H4 (cell line): ENCODE data around the gene GARIN5B. TPM values are rescaled to one million over a fixed set of nuclear protein-coding genes. Genes with fewer than 3 reads are reported as not detected.
A peak's percentile ranks its signal among the peaks of the same experiment; 100 is the strongest.

ENCODE experiments used
- DNase-seq: peaks from one replicate; pipeline ENCODE4 v3.0.0-alpha.2; 2015; ENCODE audit warnings: low spot score
- total RNA-seq: library from RNA; depleted of rRNA; stranded (reverse); fragments of >200 nt; shearing (Covaris generic); gene quantifications from 2 replicates; pipeline ENCODE4 v1.2.3, GENCODE V29; 2014

GARIN5B gene
- total RNA-seq, 1 experiment from 2014 or later, result not detected

- no peak for DNase-seq
Observed at GRCh38 chr19:55389386-55390317, 26.6 kb upstream of the GARIN5B start.

- DNase-seq, result no peak
Observed at GRCh38 chr19:55387736-55388497, 24.9 kb upstream of the GARIN5B start.

- DNase-seq, result no peak
Observed at GRCh38 chr19:55386493-55386971, 23.5 kb upstream of the GARIN5B start.

GRCh38 chr19:55385724-55386492 is 22.8 kb upstream of the GARIN5B start, which contains the start of gene RPL28:
Gene RPL28 (plus strand): TSS chr19:55385932. CDS start chr19:55386358, 426 bp downstream.
- peak; percentile 100 for DNase-seq

- DNase-seq, result peak; percentile 97
Observed at GRCh38 chr19:55384920-55385723, 22.1 kb upstream of the GARIN5B start.

DNA sequence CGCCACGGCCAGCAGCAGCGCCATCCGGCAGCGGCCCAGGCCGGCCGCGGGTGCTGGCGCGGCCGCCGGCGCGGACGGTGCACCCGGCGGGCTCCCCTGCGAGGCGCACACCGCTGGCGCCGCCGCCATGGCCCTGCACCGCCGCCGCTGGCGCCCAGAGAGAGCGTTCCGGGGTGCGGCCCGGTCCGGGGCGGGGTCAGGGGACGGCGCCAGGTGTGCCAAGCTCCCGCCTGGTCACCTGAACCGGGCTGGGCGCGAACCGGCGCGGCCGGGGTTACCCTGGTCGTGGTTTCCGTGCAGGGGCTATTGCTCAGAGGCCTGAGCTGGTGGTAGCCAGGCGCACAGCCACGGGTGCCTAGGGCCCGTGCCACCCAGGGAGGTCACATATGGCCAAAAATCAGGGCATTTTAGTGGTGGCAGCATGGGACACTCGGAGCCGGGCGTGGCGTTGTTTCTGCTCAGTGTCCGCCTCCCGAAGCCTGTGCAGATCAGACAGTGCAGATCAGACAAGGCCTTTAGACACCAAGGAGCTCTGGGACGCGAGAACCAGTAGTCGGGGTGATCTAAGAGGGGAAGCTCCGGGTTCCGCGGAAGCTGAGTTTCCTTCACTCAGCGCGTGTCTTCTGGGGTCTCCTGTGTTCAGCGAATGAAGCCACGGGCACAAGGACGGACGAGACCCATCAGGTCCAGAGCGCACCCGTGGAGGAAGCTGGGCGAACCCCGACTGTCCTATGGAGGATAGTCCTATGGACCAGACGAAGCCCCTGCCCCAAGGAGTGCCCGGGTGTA is 21.3 kb upstream of the GARIN5B start, which contains the start of gene TMEM238:
Gene TMEM238 (minus strand): TSS at position 162 of the 789 bp plus-strand sequence. CDS start 33 bp downstream, at position 129.
- no peak for DNase-seq

DNA sequence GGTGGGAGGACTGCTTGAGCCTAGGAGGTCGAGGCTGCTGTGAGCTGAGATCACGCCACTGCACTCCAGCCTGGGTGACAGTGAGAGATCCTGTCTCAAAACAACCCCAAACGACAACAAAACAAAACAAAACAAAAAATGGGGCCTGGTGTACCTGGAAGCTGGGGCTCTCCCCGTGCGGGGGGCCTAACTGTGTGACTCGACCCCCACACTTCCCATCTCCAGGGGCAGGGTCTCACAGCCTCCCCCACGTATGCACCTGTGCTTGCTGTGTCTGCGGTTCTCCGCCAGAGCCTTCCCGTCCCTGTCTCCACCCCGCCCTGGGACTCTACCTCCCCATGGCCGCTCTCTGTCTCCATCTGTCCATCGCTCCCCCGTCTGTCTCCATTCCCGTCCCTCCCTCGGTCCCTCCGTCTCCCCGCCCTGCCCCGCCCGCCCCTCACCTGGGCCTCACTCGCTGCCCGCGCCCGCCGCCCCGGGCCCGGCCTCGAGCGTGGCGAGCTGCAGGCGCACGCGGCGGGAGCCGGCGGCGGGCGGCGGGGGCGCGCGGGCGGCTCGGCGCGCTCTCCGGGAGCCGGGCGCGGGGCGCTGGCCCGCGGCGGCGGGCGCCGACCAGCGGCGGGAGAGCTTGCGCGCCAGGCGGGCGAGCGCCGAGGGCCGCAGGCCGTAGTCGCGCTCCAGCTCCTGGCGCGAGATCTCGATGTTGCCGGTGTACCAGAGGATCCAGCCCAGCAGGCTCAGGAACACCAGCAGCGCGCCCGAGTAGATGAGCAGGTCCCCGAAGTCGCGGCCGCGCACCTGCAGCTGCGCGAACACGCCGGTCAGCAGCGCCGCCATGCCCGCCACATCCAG is 20.4 kb upstream of the GARIN5B start:
- no peak for DNase-seq

- no peak for DNase-seq
Observed at GRCh38 chr19:55382522-55383054, 19.5 kb upstream of the GARIN5B start.

DNA sequence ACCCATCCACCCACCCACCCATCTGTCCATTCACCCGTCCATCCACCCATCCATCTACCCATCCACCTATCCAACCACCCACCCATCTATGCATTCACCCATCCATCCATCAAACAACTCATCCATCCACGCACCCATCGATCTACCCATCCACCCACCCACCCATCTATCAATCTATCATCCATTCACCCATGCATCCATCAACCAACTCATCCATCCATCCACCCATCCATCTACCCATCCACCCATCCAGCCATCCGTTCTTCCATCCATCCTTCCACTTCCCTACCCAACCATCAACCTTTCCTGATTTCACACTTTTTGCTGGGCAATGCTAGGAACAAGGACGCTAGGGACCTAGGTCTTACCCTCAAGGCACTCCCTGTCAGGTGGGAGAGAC is 19.0 kb upstream of the GARIN5B start:
- DNase-seq, result no peak

GRCh38 chr19:55379174-55379573 is 16.1 kb upstream of the GARIN5B start:
- no peak for DNase-seq

DNA sequence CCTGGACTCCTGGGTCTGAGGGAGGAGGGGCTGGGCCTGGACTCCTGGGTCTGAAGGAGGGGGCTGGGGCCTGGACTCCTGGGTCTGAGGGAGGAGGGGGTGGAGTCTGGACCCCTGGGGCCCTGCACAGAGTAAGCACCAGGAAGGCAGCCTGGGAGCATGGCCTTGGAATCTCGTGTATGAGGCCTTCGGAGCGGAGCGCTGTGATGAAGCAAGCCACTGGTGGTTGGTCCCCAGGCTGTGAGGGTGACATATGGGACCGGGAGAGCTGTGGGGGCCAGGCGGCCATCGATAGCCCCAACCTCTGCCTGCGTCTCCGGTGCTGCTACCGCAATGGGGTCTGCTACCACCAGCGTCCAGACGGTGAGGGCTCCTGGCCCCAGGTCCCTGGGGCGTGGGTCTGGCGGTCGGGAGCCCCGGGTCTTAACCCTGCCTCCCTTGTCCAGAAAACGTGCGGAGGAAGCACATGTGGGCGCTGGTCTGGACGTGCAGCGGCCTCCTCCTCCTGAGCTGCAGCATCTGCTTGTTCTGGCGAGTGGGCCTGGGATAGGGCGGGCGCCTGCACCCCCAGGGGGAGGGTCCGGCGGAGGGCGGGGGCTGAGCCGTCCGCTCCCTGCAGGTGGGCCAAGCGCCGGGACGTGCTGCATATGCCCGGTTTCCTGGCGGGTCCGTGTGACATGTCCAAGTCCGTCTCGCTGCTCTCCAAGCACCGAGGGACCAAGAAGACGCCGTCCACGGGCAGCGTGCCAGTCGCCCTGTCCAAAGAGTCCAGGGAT is 14.5 kb upstream of the GARIN5B start:
- no peak for DNase-seq

- DNase-seq, result no peak
Observed at GRCh38 chr19:55376241-55376933, 13.3 kb upstream of the GARIN5B start, which contains the start of gene TMEM190. Gene TMEM190 (plus strand): TSS chr19:55376826. CDS start chr19:55376854, 28 bp downstream.

GRCh38 chr19:55373993-55374757 is 11.1 kb upstream of the GARIN5B start:
- DNase-seq, result no peak

- no peak for DNase-seq
Observed at GRCh38 chr19:55373306-55373992, 10.4 kb upstream of the GARIN5B start.

DNA sequence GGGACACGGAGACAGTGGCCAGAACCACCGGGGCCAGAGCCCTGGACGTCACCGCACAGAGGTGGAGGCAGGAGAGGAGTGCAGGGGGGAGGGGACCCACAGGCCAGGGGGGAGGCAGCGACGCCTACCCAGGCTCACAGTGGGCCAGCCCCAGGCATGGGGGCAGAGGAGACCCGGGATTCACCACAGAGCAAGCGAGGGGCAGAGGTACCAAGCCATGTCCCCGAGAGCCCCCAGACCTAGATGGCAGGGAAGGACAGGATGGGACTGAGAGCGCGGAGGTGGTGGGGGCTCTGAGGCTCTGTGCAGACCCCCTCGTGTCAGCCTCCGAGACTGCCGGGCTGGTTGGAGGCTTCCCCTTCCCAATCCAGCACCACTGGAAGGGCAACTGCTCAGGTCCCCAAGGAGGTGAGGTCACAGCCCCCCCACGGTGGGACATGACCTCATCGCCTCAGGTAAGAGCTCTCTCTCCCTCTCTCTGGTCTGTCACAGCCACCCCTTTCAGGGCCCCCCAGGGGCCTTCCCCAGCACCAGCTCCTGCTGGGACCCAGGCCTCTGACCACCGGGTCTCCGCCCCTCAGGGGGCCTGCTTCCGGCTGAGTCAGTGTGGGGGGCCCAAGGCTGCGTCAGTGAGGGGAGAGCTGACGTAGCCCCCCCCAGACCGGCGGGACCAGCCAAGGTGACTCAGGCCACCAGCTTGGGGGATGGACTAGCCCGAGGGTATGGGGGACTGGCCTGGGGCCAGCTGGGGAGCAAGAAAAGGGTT is 9.4 kb upstream of the GARIN5B start:
- DNase-seq, result no peak
